Lung (tissue), 12 donors: ENCODE results near the gene KIF26B. TPM values are rescaled to one million over a fixed set of nuclear protein-coding genes. Genes with fewer than 3 reads are reported as not detected.

Experiments used
- ATAC-seq: fragments of 200-7000 bp; cut with Tn5 transposase; one replicate; pipeline ENCODE4 v1.9.1; 2020; ENCODE audit warnings: moderate number of reproducible peaks; ENCODE audit not compliant: insufficient read depth, low FRiP score
- DNase-seq, 3 donors: peaks; one replicate each; pipeline ENCODE4 v3.0.0-alpha.2; 2013 to 2017
- H3K27ac ChIP-seq, 2 donors: one replicate each; pipeline ENCODE4 v1.5.1; 2013; ENCODE audit warnings: mild to moderate bottlenecking in 2 of 2, moderate library complexity in 2 of 2, control low read depth in 1 of 2, inconsistent platforms in 1 of 2, low read depth in 1 of 2, low read length in 1 of 2
- H3K27me3 ChIP-seq, 3 donors: one replicate each; pipeline ENCODE4 v1.5.1; 2013; ENCODE audit warnings: low read length in 2 of 3; ENCODE audit not compliant: control insufficient read depth in 3 of 3, insufficient read depth in 3 of 3
- H3K36me3 ChIP-seq, 4 donors: one replicate each; pipeline ENCODE4 v1.5.1; 2013; ENCODE audit warnings: low read length in 4 of 4, mild to moderate bottlenecking in 1 of 4, moderate library complexity in 1 of 4; ENCODE audit not compliant: control insufficient read depth in 4 of 4, insufficient read depth in 4 of 4
- H3K4me1 ChIP-seq, 5 donors: one replicate each; pipeline ENCODE4 v1.5.1; 2013; ENCODE audit warnings: low read length in 5 of 5, mild to moderate bottlenecking in 2 of 5, moderate library complexity in 1 of 5; ENCODE audit not compliant: control insufficient read depth in 5 of 5, insufficient read depth in 5 of 5
- H3K4me3 ChIP-seq: one replicate; pipeline ENCODE4 v1.5.1; 2013; ENCODE audit warnings: mild to moderate bottlenecking, control low read depth, moderate library complexity
- H3K9ac ChIP-seq, 2 donors: one replicate each; pipeline ENCODE4 v1.5.1; 2013; ENCODE audit warnings: low read length in 2 of 2, control low read depth in 1 of 2; ENCODE audit not compliant: insufficient read depth in 1 of 2
- H3K9me3 ChIP-seq, 4 donors: one replicate each; pipeline ENCODE4 v1.5.1; 2013; ENCODE audit warnings: low read length in 3 of 4, mild to moderate bottlenecking in 1 of 4, moderate library complexity in 1 of 4; ENCODE audit not compliant: control insufficient read depth in 4 of 4, insufficient read depth in 3 of 4
- WGBS, 2 donors: extraction: QIAGEN DNeasy Blood & Tissue Kit; methylation state at CpG; one replicate each; pipeline ENCODE4 v1.1.7; 2013; 5-methylcytosine and 5-hydroxymethylcytosine counted together
- polyA plus RNA-seq, 2 donors: library from polyadenylated mRNA; stranded (reverse); fragments of 200-250 nt; gene quantifications; one replicate each; pipeline ENCODE4 v1.2.1, GENCODE V29; 2013
- total RNA-seq, 2 donors: library from RNA; depleted of rRNA in 1 of 2; stranded (reverse); fragments of >200 nt in 1 of 2; gene quantifications; one replicate each; pipeline ENCODE4 v1.2.1, GENCODE V29; 2014 to 2021
- TF ChIP-seq, protein P1 (sequence below): IDR thresholded peaks from 2 replicates; pipeline ENCODE4 v1.5.1; 2012; ENCODE audit warnings: mild to moderate bottlenecking; ENCODE audit errors: control extremely low read depth, extremely low read depth
- donor health status: control.
- donor health status: control.
- donor health status: Bipolar disorder and iron deficiency.
- donor health status: healthy.
- donor health status: DM: yes; HTN: yes; CAD: no.

The KIF26B gene
- total and polyA plus RNA-seq, 4 donors, result 0.61 to 6.7 (median 2.2) TPM

- WGBS, 2 donors, result 47 to 63% methylated on average over 4 of the region's 4 CpGs
- Histone ChIP-seq H3K27me3 (no peaks in the 10 kb centered on the region), H3K9ac (no peak overlapping the region), H3K36me3 (peaks cover 0 to 3% (median 0%) of the 10 kb centered on the region in 4 donors), H3K27ac (no peak overlapping the region), H3K9me3 (peaks cover 0 to 8% (median 1%) of the 10 kb centered on the region in 4 donors), H3K4me3 (no peak overlapping the region), H3K4me1 (peaks cover 0 to 6% (median 4%) of the 10 kb centered on the region in 5 donors)
- DNase-seq (peak in 1 of 3 donors; percentile 40), ATAC-seq (no peak)
- TF ChIP-seq, protein P1, sequence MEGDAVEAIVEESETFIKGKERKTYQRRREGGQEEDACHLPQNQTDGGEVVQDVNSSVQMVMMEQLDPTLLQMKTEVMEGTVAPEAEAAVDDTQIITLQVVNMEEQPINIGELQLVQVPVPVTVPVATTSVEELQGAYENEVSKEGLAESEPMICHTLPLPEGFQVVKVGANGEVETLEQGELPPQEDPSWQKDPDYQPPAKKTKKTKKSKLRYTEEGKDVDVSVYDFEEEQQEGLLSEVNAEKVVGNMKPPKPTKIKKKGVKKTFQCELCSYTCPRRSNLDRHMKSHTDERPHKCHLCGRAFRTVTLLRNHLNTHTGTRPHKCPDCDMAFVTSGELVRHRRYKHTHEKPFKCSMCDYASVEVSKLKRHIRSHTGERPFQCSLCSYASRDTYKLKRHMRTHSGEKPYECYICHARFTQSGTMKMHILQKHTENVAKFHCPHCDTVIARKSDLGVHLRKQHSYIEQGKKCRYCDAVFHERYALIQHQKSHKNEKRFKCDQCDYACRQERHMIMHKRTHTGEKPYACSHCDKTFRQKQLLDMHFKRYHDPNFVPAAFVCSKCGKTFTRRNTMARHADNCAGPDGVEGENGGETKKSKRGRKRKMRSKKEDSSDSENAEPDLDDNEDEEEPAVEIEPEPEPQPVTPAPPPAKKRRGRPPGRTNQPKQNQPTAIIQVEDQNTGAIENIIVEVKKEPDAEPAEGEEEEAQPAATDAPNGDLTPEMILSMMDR, result no peak
Observed at GRCh38 chr1:245751116-245751515, 596.3 kb downstream of the KIF26B start.

- WGBS, 2 donors, result 91 to 93% methylated on average over 12 of the region's 12 CpGs
- H3K27ac ChIP-seq, result no peak overlapping the region
- peaks cover 0 to 8% (median 1%) of the 10 kb centered on the region in 4 donors for H3K9me3 ChIP-seq
- H3K9ac ChIP-seq, result no peak overlapping the region
- H3K4me1 ChIP-seq, result peaks cover 0 to 6% (median 4%) of the 10 kb centered on the region in 5 donors
- TF ChIP-seq, protein P1, result no peak
- DNase-seq (peak in 1 of 3 donors; percentile 34), ATAC-seq (no peak)
- H3K4me3 ChIP-seq, result no peak overlapping the region
- H3K27me3 ChIP-seq, result no peaks in the 10 kb centered on the region
- peaks cover 0 to 3% (median 0%) of the 10 kb centered on the region in 4 donors for H3K36me3 ChIP-seq
Observed at GRCh38 chr1:245751726-245752470, 597.1 kb downstream of the KIF26B start.

GRCh38 chr1:245752561-245752960, 597.8 kb downstream of the KIF26B start:
- DNase-seq, result peak in 1 of 3 donors; percentile 56
- Histone ChIP-seq H3K4me1 (peaks cover 0 to 6% (median 4%) of the 10 kb centered on the region in 5 donors), H3K36me3 (peaks cover 0 to 3% (median 0%) of the 10 kb centered on the region in 4 donors), H3K27ac (no peak overlapping the region), H3K9me3 (peaks cover 0 to 8% (median 1%) of the 10 kb centered on the region in 4 donors), H3K4me3 (no peak overlapping the region), H3K9ac (no peak overlapping the region), H3K27me3 (no peaks in the 10 kb centered on the region)
- TF ChIP-seq, protein P1, result no peak
- 77 to 85% methylated on average over 3 of the region's 3 CpGs for WGBS, 2 donors
- no peak for ATAC-seq
